ENCODE results near the gene ZNF362. TPM values are rescaled to one million over a fixed set of nuclear protein-coding genes. Genes with fewer than 3 reads are reported as not detected.

The ZNF362 gene
- total and polyA plus RNA-seq, 10 of the 15 experiments (the other 5 are each of a cell fraction or from before 2014, with no cell fraction given) = 0.74 to 22.8 (median 7.4) TPM

- ChIA-PET SMC1A (ENCODE audit: uncharacterized antibody, unreplicated experiment) (no interaction called here), POLR2A (no interaction called here), CTCF (interaction anchor here (2.8 kb wide), 1 partner anchor 41 kb away, joined by 24 read pairs; no protein-coding TSS in a partner anchor), RAD21 (ENCODE audit: unreplicated experiment) (interaction anchor here (1.9 kb wide), 1 partner anchor 13 kb away, joined by 7 read pairs; no protein-coding TSS in a partner anchor)
- no peak overlapping the region for H3K9ac ChIP-seq (ENCODE audit: control insufficient read depth, insufficient read depth, low read length)
- no peak for ATAC-seq
- no peaks in the 10 kb centered on the region for H3K27me3 ChIP-seq (replicated peaks in 1 of 2; ENCODE audit: control insufficient read depth in 2 of 2, insufficient read depth in 2 of 2, low read length in 1 of 2)
- 85% methylated on average over 6 of the region's 6 CpGs for WGBS (ENCODE audit: insufficient coverage, insufficient replicate concordance, low lambda C conversion rate, missing lambda C conversion rate)
- H3K4me1 ChIP-seq (ENCODE audit: control insufficient read depth, insufficient read depth, low read length) = peaks cover 16% of the 10 kb centered on the region
- H3K9me3 ChIP-seq (replicated peaks; ENCODE audit: control insufficient read depth, insufficient read depth, low read length) = no peaks in the 10 kb centered on the region
- in situ Hi-C loops (cut with MboI) = no loop called here
- BruUV-seq (replicated peaks) = no TSS peak
- no peak for FAIRE-seq
- intact Hi-C loops (cut with micrococcal nuclease; ENCODE audit: unreplicated experiment) = no loop called here
- H3K36me3 ChIP-seq (ENCODE audit: control insufficient read depth in 2 of 2, insufficient read depth in 2 of 2, low read length in 1 of 2) = peaks cover 6 to 15% of the 10 kb centered on the region in 2 experiments
- no peak overlapping the region for H3K4me3 ChIP-seq
- no peak overlapping the region for H2AFZ ChIP-seq (ENCODE audit: control insufficient read depth, low read depth, low read length)
- no peak overlapping the region for H3K4me2 ChIP-seq (ENCODE audit: control insufficient read depth, insufficient read depth)
- H3K79me2 ChIP-seq (ENCODE audit: control insufficient read depth, insufficient read depth, low read length) = peaks cover 45% of the 10 kb centered on the region
- no peak for DNase-seq (ENCODE audit: low read depth, low spot score)
- TF ChIP-seq PKNOX1 (IDR thresholded peaks at IDR 0.05) = no peak
- no peak for TF ChIP-seq NFXL1 (IDR thresholded peaks at IDR 0.05; ENCODE audit: borderline replicate concordance)
- no peak for TF ChIP-seq POLR2AphosphoS5 (IDR thresholded peaks at IDR 0.05; ENCODE audit: low read length)
- TF ChIP-seq FOS (IDR thresholded peaks at IDR 0.05; ENCODE audit: borderline replicate concordance, extremely low read depth, insufficient read length) = no peak
- no peak for TF ChIP-seq BACH1 (IDR thresholded peaks at IDR 0.05; ENCODE audit: borderline replicate concordance)
- no peak for TF ChIP-seq ZNF384 (IDR thresholded peaks at IDR 0.05; ENCODE audit: borderline replicate concordance, low read depth, low read length)
- no peak for TF ChIP-seq E4F1 (IDR thresholded peaks at IDR 0.05; ENCODE audit: borderline replicate concordance, partially characterized antibody)
- TF ChIP-seq MYB (IDR thresholded peaks at IDR 0.05; ENCODE audit: borderline replicate concordance, low read depth, low read length) = no peak
- no peak for TF ChIP-seq NKRF (conservative IDR thresholded peaks at IDR 0.05)
- no peaks in the 10 kb centered on the region for H4K20me1 ChIP-seq (ENCODE audit: control insufficient read depth, insufficient read depth)
- H3K27ac ChIP-seq (ENCODE audit: control insufficient read depth, insufficient read depth) = no peak overlapping the region
These were observed 81.1 kb downstream of the ZNF362 start for GRCh38 chr1:33337441-33337840.

Data from GM12878 (cell line).